ENCODE results near the gene TEAD2.

TEAD2 gene

DNA sequence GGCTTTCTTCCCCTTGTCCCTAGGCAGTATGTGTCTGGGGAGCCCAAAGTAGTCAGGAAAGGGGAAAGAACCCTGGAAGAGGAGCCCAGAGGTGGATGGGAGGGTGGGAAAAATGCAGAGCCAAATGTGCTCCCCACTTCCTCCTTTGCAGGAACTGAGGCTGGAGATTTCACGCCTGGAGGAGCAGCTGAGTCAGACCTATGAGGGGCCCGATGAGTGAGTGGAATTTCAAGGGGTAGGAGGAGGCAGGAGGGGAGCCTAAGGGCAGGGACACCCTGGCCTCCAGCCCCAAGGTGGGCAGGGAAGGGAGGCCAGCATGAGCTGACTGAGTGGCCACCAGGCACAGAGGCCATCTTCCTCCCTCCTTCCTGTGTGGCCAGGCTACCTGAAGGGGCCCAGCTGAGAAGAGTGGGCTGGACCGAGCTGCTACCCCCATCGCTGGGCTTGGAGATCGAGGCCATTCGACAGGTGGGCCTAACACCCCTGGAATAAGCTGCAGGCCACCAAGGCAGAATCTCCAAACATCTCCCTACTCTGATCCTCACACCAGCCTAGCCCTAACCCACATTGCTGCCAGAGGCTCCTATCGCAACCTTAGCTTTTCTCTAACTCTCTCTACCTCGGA lies 46.7 kb upstream of the TEAD2 start:
- H3K4me3 ChIP-seq (ENCODE audit: low read depth, low read length, poor library complexity, severe bottlenecking), result peak overlapping the region; percentile 11
- no peaks in the 10 kb centered on the region for H3K9me3 ChIP-seq (ENCODE audit: low read length)
- H3K4me2 ChIP-seq (ENCODE audit: low read length), result peak overlapping the region; percentile 53
- peak overlapping the region; percentile 17; the same call in 1 of the 2 replicates for H3K9ac ChIP-seq (ENCODE audit: low read length)
- no peaks in the 10 kb centered on the region for H3K36me3 ChIP-seq (ENCODE audit: insufficient read depth, low read length)
- H3K79me2 ChIP-seq (ENCODE audit: insufficient read depth, low read length), result no peaks in the 10 kb centered on the region
- TF ChIP-seq CTCF (IDR thresholded peaks at IDR 0.05; ENCODE audit: low read length) (no peak), EZH2 (IDR thresholded peaks at IDR 0.05; ENCODE audit: borderline replicate concordance, low read length) (no peak)
- H3K9me2 ChIP-seq (ENCODE audit: low read depth, low read length), result no peaks in the 10 kb centered on the region
- peak overlapping the region; percentile 72 for H3K27ac ChIP-seq (ENCODE audit: low read depth, low read length, poor library complexity, severe bottlenecking)
- peaks cover 33% of the 10 kb centered on the region for H3K4me1 ChIP-seq (ENCODE audit: insufficient read depth, low read length, severe bottlenecking)
- no peaks in the 10 kb centered on the region for H3K27me3 ChIP-seq (ENCODE audit: insufficient read depth, low read length)
- no peak overlapping the region for H2AFZ ChIP-seq (ENCODE audit: low read length)
- no peaks in the 10 kb centered on the region for H3F3A ChIP-seq (ENCODE audit: insufficient read depth, low read length)
- no peaks in the 10 kb centered on the region for H4K20me1 ChIP-seq (ENCODE audit: insufficient read depth, low read length)

DNA sequence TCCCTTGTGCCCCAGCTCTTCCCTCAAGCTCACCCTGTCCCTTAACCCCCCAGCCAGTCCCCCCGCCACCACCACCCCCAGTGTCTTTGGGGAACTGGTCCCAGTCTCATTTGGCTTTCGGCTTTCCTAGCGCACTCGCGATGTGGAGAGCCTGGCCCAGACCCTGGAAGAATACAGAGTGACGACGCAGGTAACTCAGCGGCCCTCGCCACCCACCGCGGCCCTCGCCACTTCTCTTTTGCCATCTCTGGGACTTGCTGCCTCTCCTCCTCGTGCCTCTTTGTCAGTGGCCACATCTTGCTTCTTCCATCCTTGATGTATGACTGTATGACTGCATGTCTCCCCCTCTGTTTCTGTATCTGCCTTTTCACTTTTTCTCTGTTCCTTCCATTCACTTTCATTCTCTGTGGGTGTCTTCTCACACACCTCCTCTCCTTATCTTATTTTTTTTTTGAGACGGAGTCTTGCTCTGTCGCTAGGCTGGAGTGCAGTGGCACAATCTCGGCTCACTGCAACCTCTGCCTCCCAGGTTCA lies 45.3 kb upstream of the TEAD2 start:
- Histone ChIP-seq H3K27me3 (ENCODE audit: insufficient read depth, low read length) (no peaks in the 10 kb centered on the region), H4K20me1 (ENCODE audit: insufficient read depth, low read length) (no peaks in the 10 kb centered on the region), H3K4me3 (ENCODE audit: low read depth, low read length, poor library complexity, severe bottlenecking) (no peak overlapping the region), H3K27ac (ENCODE audit: low read depth, low read length, poor library complexity, severe bottlenecking) (no peak overlapping the region), H3F3A (ENCODE audit: insufficient read depth, low read length) (no peaks in the 10 kb centered on the region), H2AFZ (ENCODE audit: low read length) (no peak overlapping the region), H3K9me3 (ENCODE audit: low read length) (no peaks in the 10 kb centered on the region), H3K36me3 (ENCODE audit: insufficient read depth, low read length) (no peaks in the 10 kb centered on the region), H3K4me1 (ENCODE audit: insufficient read depth, low read length, severe bottlenecking) (peaks cover 46% of the 10 kb centered on the region), H3K9ac (ENCODE audit: low read length) (no peak overlapping the region), H3K4me2 (ENCODE audit: low read length) (no peak overlapping the region), H3K9me2 (ENCODE audit: low read depth, low read length) (no peaks in the 10 kb centered on the region), H3K79me2 (ENCODE audit: insufficient read depth, low read length) (no peaks in the 10 kb centered on the region)
- TF ChIP-seq CTCF (IDR thresholded peaks at IDR 0.05; ENCODE audit: low read length) (no peak), EZH2 (IDR thresholded peaks at IDR 0.05; ENCODE audit: borderline replicate concordance, low read length) (no peak)

GRCh38 chr19:49407079-49407478 lies 44.9 kb upstream of the TEAD2 start:
- no peak overlapping the region for H3K4me2 ChIP-seq (ENCODE audit: low read length)
- no peak overlapping the region for H2AFZ ChIP-seq (ENCODE audit: low read length)
- no peak for TF ChIP-seq CTCF (IDR thresholded peaks at IDR 0.05; ENCODE audit: low read length)
- TF ChIP-seq EZH2 (IDR thresholded peaks at IDR 0.05; ENCODE audit: borderline replicate concordance, low read length), result no peak

More at GRCh38 chr19:49407079-49407478, 44.9 kb upstream of the TEAD2 start:
- no peaks in the 10 kb centered on the region for H3K9me3 ChIP-seq (ENCODE audit: low read length)
- no peak overlapping the region for H3K4me3 ChIP-seq (ENCODE audit: low read depth, low read length, poor library complexity, severe bottlenecking)
- peaks cover 46% of the 10 kb centered on the region for H3K4me1 ChIP-seq (ENCODE audit: insufficient read depth, low read length, severe bottlenecking)
- H3K27ac ChIP-seq (ENCODE audit: low read depth, low read length, poor library complexity, severe bottlenecking), result no peak overlapping the region
- no peak overlapping the region for H3K9ac ChIP-seq (ENCODE audit: low read length)
- H3F3A ChIP-seq (ENCODE audit: insufficient read depth, low read length), result no peaks in the 10 kb centered on the region
- no peaks in the 10 kb centered on the region for H3K79me2 ChIP-seq (ENCODE audit: insufficient read depth, low read length)
- H3K9me2 ChIP-seq (ENCODE audit: low read depth, low read length), result no peaks in the 10 kb centered on the region
- no peaks in the 10 kb centered on the region for H3K27me3 ChIP-seq (ENCODE audit: insufficient read depth, low read length)
- no peaks in the 10 kb centered on the region for H3K36me3 ChIP-seq (ENCODE audit: insufficient read depth, low read length)
- H4K20me1 ChIP-seq (ENCODE audit: insufficient read depth, low read length), result no peaks in the 10 kb centered on the region
